Sigmoid colon (tissue), 7 donors: ENCODE measurements around the gene CAMK1D. TPM values are rescaled to one million over a fixed set of nuclear protein-coding genes. Genes with fewer than 3 reads are reported as not detected.
A peak's percentile ranks its signal among the peaks of the same experiment; 100 is the strongest.
"Not testable (repeated sequence)": the region's sequence is repeated elsewhere in the genome, so short reads cannot be mapped to it uniquely, and the experiment has no call there.

Experiments used
- DNase-seq: peaks from one replicate; pipeline ENCODE4 v3.0.0-alpha.2; 2019
- H3K27ac ChIP-seq, 4 donors: fragments of 200-600 bp; sonication (generic); one replicate each; pipeline ENCODE4 v1.5.1; 2016 to 2019; ENCODE audit warnings: mild to moderate bottlenecking in 1 of 4
- H3K27me3 ChIP-seq, 3 donors: fragments of 200-600 bp; sonication (generic); one replicate each; pipeline ENCODE4 v1.5.1; 2019; ENCODE audit warnings: mild to moderate bottlenecking in 1 of 3
- H3K36me3 ChIP-seq, 4 donors: fragments of 200-600 bp; sonication (generic); one replicate each; pipeline ENCODE4 v1.5.1; 2016 to 2019
- H3K4me1 ChIP-seq, 4 donors: fragments of 200-600 bp; sonication (generic); one replicate each; pipeline ENCODE4 v1.5.1; 2017 to 2019
- H3K4me3 ChIP-seq, 4 donors: fragments of 200-600 bp; sonication (generic); one replicate each; pipeline ENCODE4 v1.5.1; 2017 to 2019; ENCODE audit warnings: mild to moderate bottlenecking in 2 of 4, moderate library complexity in 1 of 4
- H3K9me3 ChIP-seq, 4 donors: fragments of 200-600 bp in 3 of 4; sonication (generic) in 3 of 4; one replicate each; pipeline versions ENCODE4 v1.5.1 to v1.6.1; 2013 to 2019
- EP300 ChIP-seq, 4 donors: sonication (generic); formaldehyde crosslinking; IDR thresholded peaks; one replicate each; pipeline ENCODE4 v1.6.1; 2017; ENCODE audit warnings: antibody characterized with exemption in 4 of 4
- POLR2A ChIP-seq, 2 donors: fragments of 450-650 bp; IDR thresholded peaks; one replicate each; pipeline ENCODE4 v1.6.1; 2016; ENCODE audit warnings: antibody characterized with exemption in 2 of 2, mild to moderate bottlenecking in 2 of 2, moderate library complexity in 2 of 2
- POLR2AphosphoS5 ChIP-seq, 4 donors: sonication (generic); formaldehyde crosslinking; IDR thresholded peaks; one replicate each; pipeline ENCODE4 v1.6.1; 2017; ENCODE audit warnings: antibody characterized with exemption in 4 of 4
- WGBS, 2 donors: extraction: QIAGEN DNeasy Blood & Tissue Kit; methylation state at CpG; one replicate each; pipeline ENCODE4 v1.1.7; 2013; 5-methylcytosine and 5-hydroxymethylcytosine counted together
- intact Hi-C: fragments of 100-400 bp; cut with DNase I; formaldehyde crosslinking; loops from one replicate; pipeline ENCODE4 v1.15.1; 2023
- polyA plus RNA-seq, 3 donors: library from polyadenylated mRNA; stranded (reverse); fragments of 200-250 nt; gene quantifications; one replicate each; pipeline ENCODE4 v1.2.3, GENCODE V29; 2013
- total RNA-seq, 4 donors: library from RNA; depleted of rRNA; stranded (reverse); fragments of >200 nt; gene quantifications; one replicate each; pipeline ENCODE4 v1.1.0, GENCODE V29; 2016
- TF ChIP-seq, protein P1 (sequence below), 4 experiments: fragments of 450-650 bp in 3 of 4; fragments of 200-600 bp in 1 of 4; IDR thresholded peaks; one replicate each; pipeline ENCODE4 v1.5.1; 2016 to 2019; ENCODE audit warnings: antibody characterized with exemption in 4 of 4, mild to moderate bottlenecking in 3 of 4, moderate library complexity in 2 of 4
- donor health status: healthy with polysubstance abuse.
- donor health status: Bipolar disorder and iron deficiency.
- donor health status: healthy.

Gene CAMK1D
- total and polyA plus RNA-seq, 7 donors = 7.2 to 11.5 (median 8.6) TPM

DNA sequence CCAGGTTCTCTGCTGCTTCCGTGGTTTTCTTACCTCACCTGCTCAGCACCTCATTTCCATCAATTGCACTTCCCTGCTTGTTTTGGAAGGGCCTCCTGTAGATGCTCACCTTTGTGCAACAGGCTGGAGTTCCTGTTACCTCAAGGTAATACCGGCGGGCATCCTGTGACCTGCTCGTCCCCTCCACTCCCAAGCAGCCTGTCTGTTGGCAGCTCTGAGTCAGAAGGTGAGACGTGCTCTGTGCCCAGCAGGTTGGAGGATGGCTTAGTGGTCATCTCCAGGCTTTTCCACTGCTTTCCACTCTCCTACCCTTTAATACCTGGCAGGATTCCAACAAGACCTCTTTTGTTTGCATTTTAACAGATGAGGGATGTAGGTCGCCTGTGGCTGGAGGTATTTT lies 86.0 kb downstream of the CAMK1D start:
- peak; percentile 48 for DNase-seq
- intact Hi-C loops = loop anchor here (10.0 kb wide), 1 partner anchor 161 kb away; no protein-coding TSS in a partner anchor
- Histone ChIP-seq H3K4me1 (peaks cover 0 to 8% (median 1%) of the 10 kb centered on the region in 4 donors), H3K27ac (no peak overlapping the region), H3K36me3 (no peaks in the 10 kb centered on the region), H3K4me3 (no peak overlapping the region), H3K27me3 (no peaks in the 10 kb centered on the region), H3K9me3 (no peaks in the 10 kb centered on the region)
- TF ChIP-seq POLR2AphosphoS5 (IDR thresholded peaks at IDR 0.05) (no peak), EP300 (IDR thresholded peaks at IDR 0.05) (no peak), POLR2A (IDR thresholded peaks at IDR 0.05) (no peak)
- TF ChIP-seq, protein P1, sequence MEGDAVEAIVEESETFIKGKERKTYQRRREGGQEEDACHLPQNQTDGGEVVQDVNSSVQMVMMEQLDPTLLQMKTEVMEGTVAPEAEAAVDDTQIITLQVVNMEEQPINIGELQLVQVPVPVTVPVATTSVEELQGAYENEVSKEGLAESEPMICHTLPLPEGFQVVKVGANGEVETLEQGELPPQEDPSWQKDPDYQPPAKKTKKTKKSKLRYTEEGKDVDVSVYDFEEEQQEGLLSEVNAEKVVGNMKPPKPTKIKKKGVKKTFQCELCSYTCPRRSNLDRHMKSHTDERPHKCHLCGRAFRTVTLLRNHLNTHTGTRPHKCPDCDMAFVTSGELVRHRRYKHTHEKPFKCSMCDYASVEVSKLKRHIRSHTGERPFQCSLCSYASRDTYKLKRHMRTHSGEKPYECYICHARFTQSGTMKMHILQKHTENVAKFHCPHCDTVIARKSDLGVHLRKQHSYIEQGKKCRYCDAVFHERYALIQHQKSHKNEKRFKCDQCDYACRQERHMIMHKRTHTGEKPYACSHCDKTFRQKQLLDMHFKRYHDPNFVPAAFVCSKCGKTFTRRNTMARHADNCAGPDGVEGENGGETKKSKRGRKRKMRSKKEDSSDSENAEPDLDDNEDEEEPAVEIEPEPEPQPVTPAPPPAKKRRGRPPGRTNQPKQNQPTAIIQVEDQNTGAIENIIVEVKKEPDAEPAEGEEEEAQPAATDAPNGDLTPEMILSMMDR (IDR thresholded peaks at IDR 0.05) = no peak
- WGBS, 2 donors = 75 to 83% methylated on average over 6 of the region's 6 CpGs

DNA sequence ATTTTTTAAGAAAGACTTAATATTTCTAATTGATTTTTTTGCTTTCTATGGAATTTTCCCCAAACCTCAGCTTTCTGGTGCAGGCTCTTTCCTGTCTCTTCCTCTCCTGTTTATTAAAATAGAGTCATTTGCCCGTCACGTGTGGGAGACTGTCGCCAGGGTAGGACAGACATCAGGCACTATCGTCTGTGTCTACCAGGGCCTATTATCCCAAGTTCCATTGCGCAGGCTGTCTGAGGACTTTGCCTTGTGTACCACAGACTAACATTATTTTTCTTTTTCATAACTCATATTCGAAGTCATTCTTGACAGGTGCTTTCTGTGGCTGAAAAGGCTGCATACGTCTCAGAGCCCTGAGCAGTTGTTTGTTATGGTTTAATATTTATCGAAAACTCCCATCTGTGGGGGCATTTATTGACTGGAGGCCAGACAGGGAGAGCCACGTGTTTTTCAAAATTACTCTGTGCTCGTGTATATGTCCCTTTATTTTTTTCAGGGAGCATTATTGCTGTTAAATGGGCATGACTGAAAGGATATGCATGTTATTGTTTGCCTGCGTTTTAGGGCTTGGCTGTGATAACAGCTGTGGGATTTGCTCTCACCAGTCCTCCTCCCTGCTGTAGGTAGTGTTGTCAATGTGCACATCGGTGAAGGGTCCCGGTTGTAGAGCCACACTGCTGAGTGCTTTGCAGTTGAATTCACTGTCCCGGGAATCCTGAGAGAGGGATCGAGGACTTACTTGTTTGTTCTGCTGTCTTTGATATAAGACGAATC lies 89.8 kb downstream of the CAMK1D start:
- intact Hi-C loops = loop anchor here (10.0 kb wide), 1 partner anchor 164 kb away; no protein-coding TSS in a partner anchor
- Histone ChIP-seq H3K27ac (no peak overlapping the region), H3K9me3 (no peaks in the 10 kb centered on the region), H3K4me3 (no peak overlapping the region), H3K36me3 (no peaks in the 10 kb centered on the region), H3K4me1 (peaks cover 0 to 3% (median 0%) of the 10 kb centered on the region in 4 donors), H3K27me3 (no peaks in the 10 kb centered on the region)
- 26 to 77% methylated on average over 16 of the region's 16 CpGs for WGBS, 2 donors
- no peak for DNase-seq
- TF ChIP-seq EP300 (IDR thresholded peaks at IDR 0.05) (no peak), POLR2AphosphoS5 (IDR thresholded peaks at IDR 0.05) (no peak), POLR2A (IDR thresholded peaks at IDR 0.05) (no peak)
- TF ChIP-seq, protein P1 (IDR thresholded peaks at IDR 0.05) = no peak

DNA sequence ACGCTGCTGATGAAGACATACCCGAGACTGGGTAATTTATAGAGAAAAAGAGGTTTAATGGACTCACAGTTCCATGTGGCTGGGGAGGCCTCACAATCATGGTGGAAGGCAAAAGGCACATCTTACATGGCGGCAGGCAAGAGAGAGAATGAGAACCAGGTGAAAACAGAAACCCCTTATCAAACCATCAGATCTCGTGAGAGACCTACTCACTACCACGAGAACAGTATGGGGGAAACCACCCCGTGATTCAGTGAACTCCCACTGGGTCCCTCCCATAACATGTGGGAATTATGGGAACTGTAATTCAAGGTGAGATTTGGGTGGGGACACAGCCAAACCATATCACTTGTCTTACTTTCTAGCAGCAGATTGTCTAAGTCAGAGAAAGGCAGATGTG lies 90.4 kb downstream of the CAMK1D start:
- not testable (repeated sequence) for H3K27me3 ChIP-seq, H3K36me3 ChIP-seq

DNA sequence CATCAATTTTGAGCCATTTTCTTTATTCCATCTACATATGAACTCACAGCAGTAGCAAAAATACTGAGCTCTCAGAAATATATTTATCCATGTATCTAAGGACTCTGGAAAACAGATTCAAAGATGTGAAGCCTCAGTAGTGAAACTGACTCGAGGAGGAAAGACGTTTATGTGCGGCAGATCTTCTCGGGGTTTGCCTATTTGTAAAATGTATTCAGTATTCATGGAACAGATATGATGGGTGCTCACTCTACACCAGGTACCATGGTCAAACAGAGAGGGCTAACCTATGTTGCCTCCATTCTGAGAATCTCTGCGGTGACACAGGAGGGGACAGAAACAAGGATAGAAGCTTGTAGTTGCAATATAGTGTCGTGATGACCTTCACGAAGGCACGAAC lies 93.7 kb downstream of the CAMK1D start:
- H3K27me3 ChIP-seq = no peaks in the 10 kb centered on the region
- H3K4me3 ChIP-seq = no peak overlapping the region
- DNase-seq = no peak
- no peaks in the 10 kb centered on the region for H3K9me3 ChIP-seq
- peak overlapping the region in 2 of 4 donors; percentile 6 to 33 for H3K27ac ChIP-seq
- 95 to 98% methylated on average over 8 of the region's 8 CpGs for WGBS, 2 donors
- H3K4me1 ChIP-seq = peaks cover 0 to 30% (median 25%) of the 10 kb centered on the region in 4 donors
- H3K36me3 ChIP-seq = no peaks in the 10 kb centered on the region
- intact Hi-C loops = no loop called here
- TF ChIP-seq POLR2AphosphoS5 (IDR thresholded peaks at IDR 0.05) = no peak
- TF ChIP-seq POLR2A (IDR thresholded peaks at IDR 0.05) = no peak
- TF ChIP-seq, protein P1 (IDR thresholded peaks at IDR 0.05) = no peak

More for the DNA sequence above, 90.4 kb downstream of the CAMK1D start:
- not testable (repeated sequence) for H3K4me3 ChIP-seq, H3K9me3 ChIP-seq, DNase-seq, H3K27ac ChIP-seq, H3K4me1 ChIP-seq
- 88 to 92% methylated on average over 6 of the region's 6 CpGs for WGBS, 2 donors
- intact Hi-C loops = loop anchor here (10.0 kb wide), 1 partner anchor 165 kb away; no protein-coding TSS in a partner anchor

DNA sequence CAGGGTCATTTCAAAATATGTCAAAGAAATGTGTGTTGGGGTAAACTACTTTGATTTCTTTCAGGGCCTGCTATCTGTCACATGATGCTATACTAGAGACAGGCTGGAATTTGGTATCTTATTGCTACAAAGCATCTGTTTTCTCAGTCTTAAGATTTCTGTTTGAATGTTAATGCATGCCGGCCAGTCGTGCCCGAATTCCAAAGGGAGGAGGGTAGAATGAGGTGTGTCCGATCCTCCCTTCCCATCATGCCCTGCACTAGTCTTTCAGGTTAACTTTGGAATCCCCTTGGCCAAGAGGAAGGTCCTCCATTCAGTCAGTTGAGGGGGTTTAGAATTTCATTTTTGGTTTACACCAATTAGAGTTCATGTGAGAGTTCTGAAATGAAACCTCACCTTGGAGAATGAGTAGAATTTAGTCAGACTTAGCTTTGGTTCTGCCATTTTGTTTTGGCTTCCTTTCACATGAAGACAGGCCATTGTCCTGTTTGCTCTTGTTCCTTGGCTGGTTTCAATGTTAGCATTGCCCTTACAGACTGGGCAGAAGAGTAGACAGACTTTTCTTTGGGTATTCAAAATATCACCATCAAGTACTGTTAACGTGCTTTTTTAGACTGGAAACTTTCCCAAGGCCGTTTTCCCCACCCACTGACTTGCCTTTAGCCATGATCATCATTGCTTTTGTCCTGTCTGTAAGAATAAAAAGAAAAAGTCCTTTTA lies 95.8 kb downstream of the CAMK1D start:
- Histone ChIP-seq H3K4me1 (peaks cover 0 to 41% (median 29%) of the 10 kb centered on the region in 4 donors), H3K9me3 (no peaks in the 10 kb centered on the region), H3K27ac (peak overlapping the region in 2 of 4 donors; percentile 70 to 84), H3K27me3 (no peaks in the 10 kb centered on the region), H3K4me3 (no peak overlapping the region), H3K36me3 (no peaks in the 10 kb centered on the region)
- DNase-seq = no peak
- intact Hi-C loops = loop anchor here (5.0 kb wide), 1 partner anchor 262 kb away; no protein-coding TSS in a partner anchor
- WGBS, 2 donors = 19 to 65% methylated on average over 6 of the region's 6 CpGs
- TF ChIP-seq POLR2AphosphoS5 (IDR thresholded peaks at IDR 0.05) (no peak), POLR2A (IDR thresholded peaks at IDR 0.05) (no peak), EP300 (IDR thresholded peaks at IDR 0.05) (no peak)
- TF ChIP-seq, protein P1 (IDR thresholded peaks at IDR 0.05) = no peak
